BJ (cell line): ENCODE results near the gene CACNA1A. TPM values are rescaled to one million over a fixed set of nuclear protein-coding genes. Genes with fewer than 3 reads are reported as not detected.

Experiments
- CTCF ChIA-PET: fragments of 350-600 bp; formaldehyde crosslinking; extraction: SDS; loops from one replicate; lab custom pipeline; 2021; ENCODE audit warnings: antibody characterized with exemption, inconsistent platforms; lab: Yijun Ruan, JAX
- POLR2A ChIA-PET: fragments of 300-600 bp; sonication (Branson Sonifier 250); formaldehyde crosslinking; extraction: SDS; loops from one replicate; lab custom pipeline; 2021; ENCODE audit warnings: antibody characterized with exemption; lab: Charles Lee
- DNase-seq: peaks from one replicate; pipeline ENCODE4 v3.0.0-alpha.2; 2011; ENCODE audit warnings: low read depth
- H3K27me3 ChIP-seq: 2 replicates; pipeline ENCODE4 v1.6.0; 2011; ENCODE audit warnings: low read length; ENCODE audit not compliant: control insufficient read depth, insufficient read depth
- H3K36me3 ChIP-seq: 2 replicates; pipeline ENCODE4 v1.5.1; 2011; ENCODE audit warnings: low read length; ENCODE audit not compliant: control insufficient read depth, insufficient read depth
- H3K4me3 ChIP-seq: 2 replicates; pipeline ENCODE4 v1.5.1; 2011; ENCODE audit warnings: low read depth, mild to moderate bottlenecking, control low read depth, low read length
- CTCF ChIP-seq: IDR thresholded peaks from 2 replicates; pipeline ENCODE4 v1.5.1; 2011; ENCODE audit warnings: low read depth, mild to moderate bottlenecking, control low read depth, inconsistent platforms, low read length, moderate library complexity; ENCODE audit not compliant: insufficient read depth
- polyA plus RNA-seq: library from polyadenylated mRNA; depleted of rRNA; stranded (reverse); fragments of >200 nt; gene quantifications from 2 replicates; pipeline ENCODE4 v1.2.3, GENCODE V29; 2011

Gene CACNA1A
- polyA plus RNA-seq, 1 experiment = 2.9 TPM

GRCh38 chr19:13505761-13506470 lies 363 bp downstream of the CACNA1A start:
- ChIA-PET POLR2A (interaction anchor here (0.6 kb wide), 1 partner anchor 12 kb away, joined by 3 read pairs; no protein-coding TSS in a partner anchor), CTCF (interaction anchor here (0.6 to 1.9 kb wide), 2 partner anchors 9 to 138 kb away, joined by 3 to 6 read pairs; no protein-coding TSS in a partner anchor)

GRCh38 chr19:13505164-13505695 lies 1.0 kb downstream of the CACNA1A start:
- DNase-seq = no peak
- H3K4me3 ChIP-seq = peak overlapping the region; percentile 40; the same call in 1 of the 2 replicates
- POLR2A ChIA-PET = no interaction called here

More at GRCh38 chr19:13505761-13506470, 363 bp downstream of the CACNA1A start:
- Histone ChIP-seq H3K27me3 (peaks cover 14% of the 10 kb centered on the region), H3K36me3 (no peaks in the 10 kb centered on the region), H3K4me3 (peak overlapping the region; percentile 40)
- no peak for TF ChIP-seq CTCF
- no peak for DNase-seq

GRCh38 chr19:13503570-13504235 lies 2.6 kb downstream of the CACNA1A start:
- TF ChIP-seq CTCF = no peak
- DNase-seq = no peak
- Histone ChIP-seq H3K36me3 (no peaks in the 10 kb centered on the region), H3K4me3 (no peak overlapping the region), H3K27me3 (peaks cover 13% of the 10 kb centered on the region)
- CTCF ChIA-PET = no interaction called here
- POLR2A ChIA-PET = no interaction called here

More at GRCh38 chr19:13505164-13505695, 1.0 kb downstream of the CACNA1A start:
- no peaks in the 10 kb centered on the region for H3K36me3 ChIP-seq
- peaks cover 14% of the 10 kb centered on the region for H3K27me3 ChIP-seq
- CTCF ChIA-PET = interaction anchor here (0.6 to 1.9 kb wide), 2 partner anchors 8 to 137 kb away, joined by 3 to 6 read pairs; no protein-coding TSS in a partner anchor
- TF ChIP-seq CTCF = no peak

GRCh38 chr19:13502231-13502630 lies 4.0 kb downstream of the CACNA1A start:
- Histone ChIP-seq H3K27me3 (peaks cover 8% of the 10 kb centered on the region), H3K36me3 (no peaks in the 10 kb centered on the region), H3K4me3 (no peak overlapping the region)
- no peak for DNase-seq
- POLR2A ChIA-PET = no interaction called here
- no peak for TF ChIP-seq CTCF
- CTCF ChIA-PET = interaction anchor here (1.0 kb wide), 1 partner anchor 11 kb away, joined by 3 read pairs; no protein-coding TSS in a partner anchor

- H3K4me3 ChIP-seq = no peak overlapping the region
- no peaks in the 10 kb centered on the region for H3K36me3 ChIP-seq
- POLR2A ChIA-PET = no interaction called here
- no peak for TF ChIP-seq CTCF
- H3K27me3 ChIP-seq = 0 out of 2 replicates have a peak, but pooled peaks cover 3% of the 10 kb centered on the region
- CTCF ChIA-PET = no interaction called here
- DNase-seq = no peak
These were observed 6.6 kb downstream of the CACNA1A start for GRCh38 chr19:13499692-13500091.
